Measurements from ENCODE around the gene SMOC2.

DNA sequence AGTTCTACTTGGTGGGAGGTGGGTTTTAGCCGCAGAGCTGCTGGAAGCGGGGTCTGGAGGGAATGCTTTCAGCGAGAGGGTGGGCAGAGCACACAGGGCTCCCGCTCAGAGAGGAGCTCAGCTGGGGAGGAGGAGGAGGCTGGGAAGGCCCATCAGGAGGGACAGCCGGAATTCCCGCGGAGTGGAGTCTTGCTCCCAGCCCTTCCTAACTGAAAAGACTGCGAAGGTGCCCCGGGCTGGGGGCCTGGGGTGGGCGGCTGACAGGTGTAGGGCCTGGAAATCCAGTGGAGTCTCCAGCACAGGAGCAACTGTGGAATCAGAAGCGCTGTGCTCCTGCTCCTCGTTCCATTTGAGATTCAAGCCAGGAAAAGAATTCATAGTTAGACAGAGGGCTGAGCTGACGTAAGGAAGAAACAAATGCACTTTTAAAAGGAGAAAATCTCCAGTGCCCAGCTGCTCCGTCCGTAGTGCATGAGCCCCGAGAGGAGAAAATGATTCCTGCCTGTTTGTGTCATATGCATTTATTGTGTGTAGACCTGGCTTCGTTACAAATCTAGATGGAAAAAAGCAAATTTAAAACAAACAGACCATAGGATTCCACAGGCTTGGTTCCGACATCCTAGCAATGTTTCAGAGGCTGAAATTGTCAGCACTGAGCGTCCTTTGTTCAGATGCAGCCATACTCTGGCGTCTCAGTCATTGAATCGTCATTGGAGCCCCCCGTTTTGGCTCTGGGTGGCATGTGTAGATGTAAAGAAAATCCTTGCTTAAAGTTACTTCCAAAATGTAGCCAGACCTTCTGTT lies 197.7 kb downstream of the SMOC2 start:
- TF ChIP-seq, protein P1, sequence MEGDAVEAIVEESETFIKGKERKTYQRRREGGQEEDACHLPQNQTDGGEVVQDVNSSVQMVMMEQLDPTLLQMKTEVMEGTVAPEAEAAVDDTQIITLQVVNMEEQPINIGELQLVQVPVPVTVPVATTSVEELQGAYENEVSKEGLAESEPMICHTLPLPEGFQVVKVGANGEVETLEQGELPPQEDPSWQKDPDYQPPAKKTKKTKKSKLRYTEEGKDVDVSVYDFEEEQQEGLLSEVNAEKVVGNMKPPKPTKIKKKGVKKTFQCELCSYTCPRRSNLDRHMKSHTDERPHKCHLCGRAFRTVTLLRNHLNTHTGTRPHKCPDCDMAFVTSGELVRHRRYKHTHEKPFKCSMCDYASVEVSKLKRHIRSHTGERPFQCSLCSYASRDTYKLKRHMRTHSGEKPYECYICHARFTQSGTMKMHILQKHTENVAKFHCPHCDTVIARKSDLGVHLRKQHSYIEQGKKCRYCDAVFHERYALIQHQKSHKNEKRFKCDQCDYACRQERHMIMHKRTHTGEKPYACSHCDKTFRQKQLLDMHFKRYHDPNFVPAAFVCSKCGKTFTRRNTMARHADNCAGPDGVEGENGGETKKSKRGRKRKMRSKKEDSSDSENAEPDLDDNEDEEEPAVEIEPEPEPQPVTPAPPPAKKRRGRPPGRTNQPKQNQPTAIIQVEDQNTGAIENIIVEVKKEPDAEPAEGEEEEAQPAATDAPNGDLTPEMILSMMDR (IDR thresholded peaks at IDR 0.05), result no peak
- TF ChIP-seq POLR2A (IDR thresholded peaks at IDR 0.05), result no peak
- TF ChIP-seq POLR2AphosphoS5 (IDR thresholded peaks at IDR 0.05), result no peak

All from breast epithelium (tissue), 3 donors.